Measurements from ENCODE around the gene CADM1. TPM values are rescaled to one million over a fixed set of nuclear protein-coding genes. Genes with fewer than 3 reads are reported as not detected.

CADM1 gene
- total and polyA plus RNA-seq, 10 of the 15 experiments (the other 5 are each of a cell fraction or from before 2014, with no cell fraction given): 0.03 to 0.48 (median 0.15) TPM; not detected in 3

GRCh38 chr11:115164774-115165173, 339.4 kb downstream of the CADM1 start:
- H3K27me3 ChIP-seq (replicated peaks in 1 of 2; ENCODE audit: control insufficient read depth in 2 of 2, insufficient read depth in 2 of 2, low read length in 1 of 2): peaks cover 0 to 5% of the 10 kb centered on the region in 2 experiments; a peak in 3 of 4 replicates
- H3K4me1 ChIP-seq (ENCODE audit: control insufficient read depth, insufficient read depth, low read length): no peaks in the 10 kb centered on the region
- no peak overlapping the region for H3K4me3 ChIP-seq
- POLR2A ChIA-PET: no interaction called here
- no peaks in the 10 kb centered on the region for H3K9me3 ChIP-seq (replicated peaks; ENCODE audit: control insufficient read depth, insufficient read depth, low read length)
- FAIRE-seq (no peak), ATAC-seq (no peak), DNase-seq (ENCODE audit: low read depth, low spot score) (no peak)
- no peaks in the 10 kb centered on the region for H3K36me3 ChIP-seq (ENCODE audit: control insufficient read depth in 2 of 2, insufficient read depth in 2 of 2, low read length in 1 of 2)
- CTCF ChIA-PET: no interaction called here
- H3K79me2 ChIP-seq (ENCODE audit: control insufficient read depth, insufficient read depth, low read length): no peaks in the 10 kb centered on the region
- WGBS (ENCODE audit: insufficient coverage, insufficient replicate concordance, low lambda C conversion rate, missing lambda C conversion rate): 40% methylated on average over 6 of the region's 6 CpGs
- H3K9ac ChIP-seq (ENCODE audit: control insufficient read depth, insufficient read depth, low read length): no peak overlapping the region
- BruUV-seq (replicated peaks): no TSS peak
- no peak overlapping the region for H2AFZ ChIP-seq (ENCODE audit: control insufficient read depth, low read depth, low read length)
- in situ Hi-C loops (cut with MboI) (no loop called here), intact Hi-C loops (cut with micrococcal nuclease; ENCODE audit: unreplicated experiment) (no loop called here)
- SMC1A ChIA-PET (ENCODE audit: uncharacterized antibody, unreplicated experiment): no interaction called here
- TF ChIP-seq SREBF2 (IDR thresholded peaks at IDR 0.05; ENCODE audit: low read length) (no peak), POU2F2 (IDR thresholded peaks at IDR 0.05; ENCODE audit: borderline replicate concordance, low read depth, low read length) (no peak), TCF3 (IDR thresholded peaks at IDR 0.05; ENCODE audit: borderline replicate concordance, insufficient read depth, low read depth, low read length) (no peak), POLR2A (IDR thresholded peaks at IDR 0.05; ENCODE audit: low read depth, low read length) (no peak), RFX5 (IDR thresholded peaks at IDR 0.05; ENCODE audit: low read depth, low read length) (no peak), NKRF (conservative IDR thresholded peaks at IDR 0.05) (no peak), MEF2B (IDR thresholded peaks at IDR 0.05; ENCODE audit: partially characterized antibody, poor library complexity, severe bottlenecking) (no peak), SRF (IDR thresholded peaks at IDR 0.05; ENCODE audit: low read depth in 2 of 2, low read length in 2 of 2) (no peak)
- RAD21 ChIA-PET (ENCODE audit: unreplicated experiment): no interaction called here
- no peaks in the 10 kb centered on the region for H4K20me1 ChIP-seq (ENCODE audit: control insufficient read depth, insufficient read depth)
- H3K27ac ChIP-seq (ENCODE audit: control insufficient read depth, insufficient read depth): no peak overlapping the region
- no peak overlapping the region for H3K4me2 ChIP-seq (ENCODE audit: control insufficient read depth, insufficient read depth)
